ENCODE data around the gene TIAL1. TPM values are rescaled to one million over a fixed set of nuclear protein-coding genes. Genes with fewer than 3 reads are reported as not detected.
A peak's percentile ranks its signal among the peaks of the same experiment; 100 is the strongest.

TIAL1 gene
- polyA plus RNA-seq, 1 donor = 127 TPM

DNA sequence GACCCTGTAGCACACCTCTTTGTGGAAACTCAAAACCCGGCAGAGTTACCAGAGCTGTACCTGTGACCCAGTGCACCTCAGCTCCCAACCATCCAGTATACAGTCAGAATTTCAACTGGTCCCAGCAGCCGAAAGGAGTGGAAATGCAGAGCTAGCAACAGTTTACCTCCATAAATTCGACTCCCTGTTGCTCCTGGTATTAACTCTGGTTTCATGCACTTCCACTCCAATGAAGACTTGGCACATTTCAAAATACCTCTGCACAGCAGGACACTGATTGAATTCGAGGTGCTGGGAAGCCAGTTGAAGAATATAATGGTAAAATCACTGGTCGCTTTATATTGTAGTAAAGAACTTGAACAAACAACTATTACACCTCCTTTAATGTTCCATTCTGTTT, 17.9 kb upstream of the TIAL1 start:
- no peaks in the 10 kb centered on the region for H3K4me1 ChIP-seq (ENCODE audit: control insufficient read depth, insufficient read depth, low read length)
- H3K9me3 ChIP-seq (ENCODE audit: control insufficient read depth, low read depth, low read length) = no peaks in the 10 kb centered on the region
- 67% methylated on average over 1 of the region's 5 CpGs for WGBS (ENCODE audit: insufficient coverage, low lambda C conversion rate)
- no peaks in the 10 kb centered on the region for H3K36me3 ChIP-seq (ENCODE audit: control insufficient read depth, insufficient read depth, low read length)
- no peak overlapping the region for H3K27ac ChIP-seq (ENCODE audit: low read length)
- no peaks in the 10 kb centered on the region for H3K27me3 ChIP-seq (ENCODE audit: control insufficient read depth, insufficient read depth, low read length)
- H3K4me3 ChIP-seq (ENCODE audit: low read length) = no peak overlapping the region
- no peak for DNase-seq

DNA sequence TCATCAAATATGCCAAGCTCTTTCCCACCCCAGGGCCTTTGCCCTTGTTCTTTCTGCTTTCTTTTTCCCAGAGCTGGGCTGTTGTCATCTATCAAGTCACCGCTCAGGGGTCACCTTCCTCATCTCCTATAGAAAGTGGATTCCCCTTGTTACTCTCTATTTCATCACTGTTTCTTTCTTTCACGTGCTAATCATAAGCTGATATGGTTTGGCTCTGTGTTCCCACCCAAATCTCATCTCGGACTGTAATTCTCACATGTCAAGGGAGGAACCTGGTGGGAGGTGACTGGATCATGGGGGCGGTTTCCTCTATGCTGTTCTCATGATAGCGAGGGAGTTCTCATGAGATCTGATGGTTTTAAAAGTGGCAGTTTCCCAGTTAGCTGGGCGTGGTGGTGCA, 17.0 kb upstream of the TIAL1 start:
- no peak for DNase-seq
- Histone ChIP-seq H3K27ac (ENCODE audit: low read length) (no peak overlapping the region), H3K9me3 (ENCODE audit: control insufficient read depth, low read depth, low read length) (no peaks in the 10 kb centered on the region), H3K4me3 (ENCODE audit: low read length) (no peak overlapping the region), H3K36me3 (ENCODE audit: control insufficient read depth, insufficient read depth, low read length) (no peaks in the 10 kb centered on the region), H3K4me1 (ENCODE audit: control insufficient read depth, insufficient read depth, low read length) (no peaks in the 10 kb centered on the region), H3K27me3 (ENCODE audit: control insufficient read depth, insufficient read depth, low read length) (no peaks in the 10 kb centered on the region)
- 100% methylated on average over 1 of the region's 6 CpGs for WGBS (ENCODE audit: insufficient coverage, low lambda C conversion rate)

DNA sequence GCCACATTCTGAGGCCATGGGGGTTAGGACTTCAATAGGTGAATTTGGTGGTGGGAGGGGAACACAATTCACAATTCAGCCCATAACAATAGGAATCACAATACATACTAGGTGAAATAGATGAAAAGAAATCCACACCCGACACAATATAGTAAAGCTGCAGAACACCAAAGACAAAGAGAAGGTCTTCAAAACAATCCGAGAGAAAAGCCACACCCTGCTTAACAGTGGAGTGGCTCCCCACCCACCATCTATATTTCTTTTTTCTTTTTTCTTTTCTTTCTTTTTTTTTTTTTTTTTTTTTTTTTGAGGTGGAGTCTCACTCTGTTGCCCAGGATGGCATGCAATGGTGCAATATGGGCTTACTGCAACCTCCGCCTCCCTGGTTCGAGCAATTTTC, 14.7 kb upstream of the TIAL1 start:
- no peak overlapping the region for H3K27ac ChIP-seq (ENCODE audit: low read length)
- no peaks in the 10 kb centered on the region for H3K4me1 ChIP-seq (ENCODE audit: control insufficient read depth, insufficient read depth, low read length)
- DNase-seq = no peak
- H3K9me3 ChIP-seq (ENCODE audit: control insufficient read depth, low read depth, low read length) = no peaks in the 10 kb centered on the region
- no CpG with 5 or more reads among the region's 4 CpGs for WGBS (ENCODE audit: insufficient coverage, low lambda C conversion rate)
- no peak overlapping the region for H3K4me3 ChIP-seq (ENCODE audit: low read length)
- no peaks in the 10 kb centered on the region for H3K36me3 ChIP-seq (ENCODE audit: control insufficient read depth, insufficient read depth, low read length)
- H3K27me3 ChIP-seq (ENCODE audit: control insufficient read depth, insufficient read depth, low read length) = peaks cover 2% of the 10 kb centered on the region

DNA sequence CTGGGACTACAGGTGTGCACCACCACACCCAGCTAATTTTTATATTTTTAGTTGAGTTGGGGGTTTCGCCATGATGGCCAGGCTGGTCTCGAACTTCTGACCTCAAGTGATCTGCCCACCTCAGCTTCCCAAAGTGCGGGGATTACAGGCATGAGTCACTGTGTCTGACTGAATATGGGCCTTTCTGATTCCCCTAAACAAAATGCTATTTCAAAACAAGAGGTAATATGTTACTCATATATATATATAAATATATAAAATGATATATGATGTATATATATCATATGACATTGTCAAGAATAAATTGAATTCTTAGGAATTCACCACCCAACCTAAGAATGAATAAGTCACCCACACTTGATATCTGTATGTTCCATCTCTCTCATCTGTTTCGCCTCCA, 12.8 kb upstream of the TIAL1 start:
- no peak for DNase-seq
- Histone ChIP-seq H3K36me3 (ENCODE audit: control insufficient read depth, insufficient read depth, low read length) (no peaks in the 10 kb centered on the region), H3K9me3 (ENCODE audit: control insufficient read depth, low read depth, low read length) (no peaks in the 10 kb centered on the region), H3K27ac (ENCODE audit: low read length) (no peak overlapping the region), H3K4me3 (ENCODE audit: low read length) (no peak overlapping the region), H3K4me1 (ENCODE audit: control insufficient read depth, insufficient read depth, low read length) (no peaks in the 10 kb centered on the region), H3K27me3 (ENCODE audit: control insufficient read depth, insufficient read depth, low read length) (peaks cover 2% of the 10 kb centered on the region)
- 100% methylated on average over 1 of the region's 4 CpGs for WGBS (ENCODE audit: insufficient coverage, low lambda C conversion rate)

DNA sequence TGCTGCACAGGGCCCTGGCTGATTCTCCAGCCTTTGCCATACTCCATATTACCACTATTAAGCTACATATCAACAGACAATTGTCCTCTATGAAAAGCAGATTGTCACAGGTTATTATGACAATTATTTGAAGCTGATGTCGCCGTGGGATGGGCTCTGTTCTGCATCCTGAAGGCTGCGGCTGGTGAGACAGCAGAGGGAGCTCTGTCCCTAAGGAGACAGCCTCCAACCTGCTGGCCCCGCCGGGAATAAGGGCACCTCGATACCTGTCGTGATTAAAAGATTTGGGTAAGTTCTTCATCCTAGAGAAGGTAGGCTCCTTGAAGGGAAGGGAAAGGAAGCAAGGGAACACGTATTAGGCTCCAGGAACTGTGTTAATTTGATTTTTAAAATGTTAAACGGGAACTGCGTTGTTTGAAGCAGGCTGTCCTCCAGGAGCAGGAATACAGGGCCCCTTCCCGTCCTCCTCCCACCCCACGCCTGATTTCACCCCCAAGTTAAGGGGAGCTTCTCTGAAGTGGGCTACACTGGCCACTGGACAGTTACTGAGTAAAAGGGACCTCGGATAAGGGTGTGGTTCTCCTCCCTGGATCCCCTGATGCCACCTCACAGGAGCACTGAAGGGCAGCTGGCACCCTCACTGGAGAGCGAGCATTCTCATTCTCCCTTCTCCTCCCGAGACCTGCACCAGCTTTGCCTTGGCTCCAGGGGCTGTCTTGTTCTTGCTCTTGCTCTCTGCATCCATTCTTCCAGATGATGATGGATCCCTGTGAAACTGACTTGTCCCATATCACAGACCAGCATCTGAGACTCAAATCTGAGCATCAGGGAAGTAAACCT, 11.8 kb upstream of the TIAL1 start:
- peak in 1 of 2 donors; percentile 45 for DNase-seq
- H3K4me3 ChIP-seq (ENCODE audit: low read length) = no peak overlapping the region
- no peaks in the 10 kb centered on the region for H3K36me3 ChIP-seq (ENCODE audit: control insufficient read depth, insufficient read depth, low read length)
- H3K4me1 ChIP-seq (ENCODE audit: control insufficient read depth, insufficient read depth, low read length) = no peaks in the 10 kb centered on the region
- H3K9me3 ChIP-seq (ENCODE audit: control insufficient read depth, low read depth, low read length) = no peaks in the 10 kb centered on the region
- no peak overlapping the region for H3K27ac ChIP-seq (ENCODE audit: low read length)
- H3K27me3 ChIP-seq (ENCODE audit: control insufficient read depth, insufficient read depth, low read length) = peaks cover 2% of the 10 kb centered on the region
- WGBS (ENCODE audit: insufficient coverage, low lambda C conversion rate) = no CpG with 5 or more reads among the region's 15 CpGs

DNA sequence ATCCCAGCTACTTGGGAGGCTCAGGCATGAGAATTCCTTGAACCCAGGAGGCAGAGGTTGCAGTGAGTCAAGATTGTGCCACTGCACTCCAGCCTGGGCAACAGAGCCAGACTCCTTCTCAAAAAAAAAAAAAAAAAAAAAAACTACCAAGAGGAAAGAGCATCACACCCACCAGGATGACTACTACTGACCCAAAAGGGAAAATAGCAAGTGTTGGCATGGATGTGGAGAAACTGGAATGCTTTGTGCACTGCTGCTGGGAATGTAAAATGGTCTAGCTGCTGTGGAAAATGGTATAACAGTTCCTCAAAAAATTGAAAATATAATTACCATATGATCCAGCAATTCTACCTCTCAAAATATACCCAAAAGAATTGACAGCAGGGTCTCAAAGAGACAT, 7.7 kb upstream of the TIAL1 start:
- H3K4me1 ChIP-seq (ENCODE audit: control insufficient read depth, insufficient read depth, low read length) = no peaks in the 10 kb centered on the region
- no peak for DNase-seq
- no peak overlapping the region for H3K4me3 ChIP-seq (ENCODE audit: low read length)
- peaks cover 2% of the 10 kb centered on the region for H3K27me3 ChIP-seq (ENCODE audit: control insufficient read depth, insufficient read depth, low read length)
- no peaks in the 10 kb centered on the region for H3K9me3 ChIP-seq (ENCODE audit: control insufficient read depth, low read depth, low read length)
- no peak overlapping the region for H3K27ac ChIP-seq (ENCODE audit: low read length)
- H3K36me3 ChIP-seq (ENCODE audit: control insufficient read depth, insufficient read depth, low read length) = no peaks in the 10 kb centered on the region

DNA sequence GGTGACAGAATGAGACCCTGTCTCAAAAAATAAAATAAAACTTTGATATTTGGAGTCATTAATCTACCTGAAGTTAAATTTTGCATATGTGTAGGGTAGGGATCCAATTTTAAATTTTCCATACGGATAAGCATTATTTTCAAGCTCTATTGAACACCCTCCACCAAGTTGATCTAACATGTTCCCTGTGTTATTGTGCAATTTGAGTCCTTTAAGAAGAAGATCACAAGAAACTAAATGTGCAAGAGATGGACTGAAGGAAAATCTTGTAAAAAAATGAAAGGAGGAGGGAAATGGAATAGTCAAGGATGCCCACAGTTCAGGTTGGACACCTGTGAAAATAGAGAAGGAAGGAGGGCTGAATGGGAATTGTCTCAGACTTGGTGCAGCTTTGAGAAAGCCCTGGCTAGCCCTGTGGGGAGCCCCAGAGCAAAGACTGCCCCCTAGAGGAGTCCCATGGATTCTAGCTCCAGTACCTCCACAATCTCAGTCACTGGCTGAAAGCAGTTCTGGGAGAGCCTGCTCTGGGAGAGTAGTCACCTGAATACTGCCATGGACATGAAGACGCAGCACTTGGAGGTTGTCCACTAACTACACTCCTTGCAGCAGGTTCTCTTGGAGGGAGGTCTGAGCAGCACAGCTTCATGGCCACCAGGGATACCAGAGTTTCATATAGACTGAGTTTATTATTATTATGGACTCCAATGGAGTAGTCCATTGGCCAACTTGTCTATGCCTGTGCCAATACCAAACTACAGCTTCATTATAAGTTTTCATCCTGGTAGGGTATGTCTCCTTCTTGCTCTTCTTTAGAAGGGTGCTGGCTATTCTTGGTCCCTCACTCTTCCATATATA, 5.7 kb upstream of the TIAL1 start:
- no CpG with 5 or more reads among the region's 2 CpGs for WGBS (ENCODE audit: insufficient coverage, low lambda C conversion rate)
- Histone ChIP-seq H3K36me3 (ENCODE audit: control insufficient read depth, insufficient read depth, low read length) (no peaks in the 10 kb centered on the region), H3K4me1 (ENCODE audit: control insufficient read depth, insufficient read depth, low read length) (no peaks in the 10 kb centered on the region), H3K9me3 (ENCODE audit: control insufficient read depth, low read depth, low read length) (no peaks in the 10 kb centered on the region), H3K27me3 (ENCODE audit: control insufficient read depth, insufficient read depth, low read length) (no peaks in the 10 kb centered on the region), H3K27ac (ENCODE audit: low read length) (no peak overlapping the region), H3K4me3 (ENCODE audit: low read length) (no peak overlapping the region)
- no peak for DNase-seq

DNA sequence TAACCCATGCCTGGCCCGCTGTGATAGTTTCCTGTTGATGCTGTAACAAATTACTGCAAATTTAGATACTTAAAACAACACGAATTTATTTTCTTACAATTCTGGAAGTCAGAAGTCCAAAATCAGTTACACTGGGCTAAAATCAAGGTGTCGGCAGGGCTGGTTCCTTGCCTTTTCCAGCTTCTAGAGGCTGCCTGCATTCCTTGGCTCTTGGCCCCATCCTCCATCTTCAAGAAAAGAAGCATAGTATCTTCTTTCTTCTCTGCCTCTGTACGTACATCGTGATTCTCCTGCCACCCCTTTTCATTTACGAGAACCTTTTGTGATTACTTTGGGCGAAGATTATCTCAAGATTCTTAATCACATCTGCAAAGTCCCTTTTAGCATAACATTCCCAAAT, 1.6 kb upstream of the TIAL1 start:
- no peaks in the 10 kb centered on the region for H3K27me3 ChIP-seq (ENCODE audit: control insufficient read depth, insufficient read depth, low read length)
- 93% methylated on average over 5 of the region's 7 CpGs for WGBS (ENCODE audit: insufficient coverage, low lambda C conversion rate)

DNA sequence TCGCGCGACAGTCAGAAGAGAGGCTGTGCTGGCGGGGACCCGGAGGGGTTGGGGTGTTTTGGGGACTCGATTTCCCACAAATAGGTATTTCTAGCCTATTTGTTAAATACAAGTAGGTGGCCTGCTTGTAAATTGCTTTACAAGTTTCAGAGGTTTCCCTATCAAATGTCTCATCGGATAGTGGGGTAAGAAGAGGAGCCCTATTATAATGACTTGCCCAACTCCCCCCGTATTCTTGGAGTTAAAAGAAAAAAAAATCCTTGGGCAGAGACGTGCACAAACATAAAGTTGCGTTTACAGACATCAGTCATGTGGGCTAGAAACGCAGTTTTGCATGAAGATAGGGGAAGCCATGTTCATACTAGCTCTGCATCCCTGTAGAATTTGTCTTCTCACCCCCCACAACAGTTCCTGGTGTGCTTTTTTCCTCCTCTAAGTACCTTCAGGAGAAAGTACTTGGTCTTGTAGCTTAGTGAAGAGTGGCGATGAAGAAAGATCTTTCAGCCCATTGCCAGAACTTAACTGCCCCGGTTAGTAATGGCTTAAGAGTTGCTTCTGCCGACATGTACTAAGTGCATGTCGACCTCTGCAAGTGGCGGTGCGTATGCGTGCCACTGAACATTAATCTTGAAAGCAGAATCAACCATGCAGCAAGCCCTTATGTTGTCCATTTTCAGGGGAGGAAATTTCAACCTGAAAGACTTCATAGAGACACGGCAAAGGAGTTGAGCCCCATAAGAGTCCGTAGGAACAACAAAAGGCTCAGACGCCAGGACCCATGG, 832 bp upstream of the TIAL1 start:
- Histone ChIP-seq H3K27ac (ENCODE audit: low read length) (no peak overlapping the region), H3K4me3 (ENCODE audit: low read length) (peak overlapping the region; percentile 74), H3K36me3 (ENCODE audit: control insufficient read depth, insufficient read depth, low read length) (peaks cover 4% of the 10 kb centered on the region), H3K4me1 (ENCODE audit: control insufficient read depth, insufficient read depth, low read length) (peaks cover 8% of the 10 kb centered on the region), H3K9me3 (ENCODE audit: control insufficient read depth, low read depth, low read length) (no peaks in the 10 kb centered on the region), H3K27me3 (ENCODE audit: control insufficient read depth, insufficient read depth, low read length) (no peaks in the 10 kb centered on the region)
- DNase-seq = no peak
- WGBS (ENCODE audit: insufficient coverage, low lambda C conversion rate) = no CpG with 5 or more reads among the region's 21 CpGs

More for the DNA sequence above, 1.6 kb upstream of the TIAL1 start:
- Histone ChIP-seq H3K27ac (ENCODE audit: low read length) (no peak overlapping the region), H3K9me3 (ENCODE audit: control insufficient read depth, low read depth, low read length) (no peaks in the 10 kb centered on the region), H3K4me3 (ENCODE audit: low read length) (no peak overlapping the region), H3K36me3 (ENCODE audit: control insufficient read depth, insufficient read depth, low read length) (peaks cover 4% of the 10 kb centered on the region), H3K4me1 (ENCODE audit: control insufficient read depth, insufficient read depth, low read length) (peaks cover 8% of the 10 kb centered on the region)
- DNase-seq = no peak

All from large intestine (tissue), 3 donors.